Right ventricle myocardium superior (tissue), 1 donor: ENCODE results near the gene CHRD. TPM values are rescaled to one million over a fixed set of nuclear protein-coding genes. Genes with fewer than 3 reads are reported as not detected.

Experiments
- ATAC-seq: fragments of 200-7000 bp; cut with Tn5 transposase; one replicate; pipeline ENCODE4 v1.9.1; 2020; ENCODE audit warnings: mild to moderate bottlenecking; ENCODE audit not compliant: poor library complexity
- DNase-seq: peaks from one replicate; pipeline ENCODE4 v3.0.0-alpha.2; 2020
- intact Hi-C: fragments of 100-400 bp; cut with DNase I; formaldehyde crosslinking; loops from one replicate; pipeline ENCODE4 v1.11.2; 2022
- total RNA-seq: library from RNA; stranded (reverse); fragmentation: NEBNext Ultra II Directional; extraction: Animal tissue kit (Norgen Biotek cat#: 25700); gene quantifications from one replicate; pipeline ENCODE4 v1.2.1, GENCODE V29; 2021
- donor health status: DM: no; HTN: yes; CAD: no; lungs with severe emphysema.

Gene CHRD
- total RNA-seq, 1 donor from 2014 or later: 7.8 TPM

- ATAC-seq (no peak), DNase-seq (no peak)
- intact Hi-C loops: no loop called here
Measured at GRCh38 chr3:184439096-184439495, 59.2 kb downstream of the CHRD start.

Other genes starting within 250 kb of the CHRD start
- 31.4 TPM for gene EIF2B5, start 244.7 kb upstream of the CHRD start, total RNA-seq
- gene DVL3, start 224.7 kb upstream of the CHRD start, total RNA-seq: 60.6 TPM
- 253 TPM for gene AP2M1, start 205.2 kb upstream of the CHRD start, total RNA-seq
- 69.3 TPM for gene ABCF3, start 193.9 kb upstream of the CHRD start, total RNA-seq
- not detected for gene VWA5B2, start 150.5 kb upstream of the CHRD start, total RNA-seq
- 14.9 TPM for gene ALG3, start 131.1 kb upstream of the CHRD start, total RNA-seq
- gene EEF1AKMT4, start 130.4 kb upstream of the CHRD start, total RNA-seq: 1.6 TPM
- gene CAMK2N2, start 118.5 kb upstream of the CHRD start, total RNA-seq: not detected
- gene ECE2, start 104.0 kb upstream of the CHRD start, total RNA-seq: not detected
- 237 TPM for gene PSMD2, start 80.8 kb upstream of the CHRD start, total RNA-seq
- 254 TPM for gene EIF4G1, start 65.4 kb upstream of the CHRD start, total RNA-seq
- gene FAM131A, start 42.5 kb upstream of the CHRD start, total RNA-seq: 36.3 TPM
- 1.9 TPM for gene CLCN2, start 18.4 kb upstream of the CHRD start, total RNA-seq
- 19.9 TPM for gene POLR2H, start 18.3 kb upstream of the CHRD start, total RNA-seq
- 0.11 TPM for gene THPO, start 1.8 kb upstream of the CHRD start, total RNA-seq
- 2.2 TPM for gene EPHB3, start 181.7 kb downstream of the CHRD start, total RNA-seq